Measurements from ENCODE around the gene ARL8B.
"Not testable (repeated sequence)": the region's sequence is repeated elsewhere in the genome, so short reads cannot be mapped to it uniquely, and the experiment has no call there.

Gene ARL8B

GRCh38 chr3:5145120-5145519, 23.0 kb downstream of the ARL8B start:
- no peak for DNase-seq (ENCODE audit: low read depth)

- DNase-seq (ENCODE audit: low read depth), result not testable (repeated sequence)
Measured at GRCh38 chr3:5147152-5147551, 25.1 kb downstream of the ARL8B start.

- no peak for DNase-seq (ENCODE audit: low read depth)
Measured at GRCh38 chr3:5149306-5149880, 27.3 kb downstream of the ARL8B start.

- no peak for DNase-seq (ENCODE audit: low read depth)
Measured at GRCh38 chr3:5151586-5151985, 29.5 kb downstream of the ARL8B start.

- DNase-seq (ENCODE audit: low read depth), result no peak
Measured at GRCh38 chr3:5153074-5153473, 31.0 kb downstream of the ARL8B start.

- DNase-seq (ENCODE audit: low read depth), result no peak
Measured at GRCh38 chr3:5155241-5155640, 33.1 kb downstream of the ARL8B start.

- no peak for DNase-seq (ENCODE audit: low read depth)
Measured at GRCh38 chr3:5160321-5160720, 38.2 kb downstream of the ARL8B start.

GRCh38 chr3:5160940-5161858, 39.1 kb downstream of the ARL8B start:
- DNase-seq (ENCODE audit: low read depth), result no peak

- no peak for DNase-seq (ENCODE audit: low read depth)
Measured at GRCh38 chr3:5162102-5162501, 40.0 kb downstream of the ARL8B start.

- no peak for DNase-seq (ENCODE audit: low read depth)
Measured at GRCh38 chr3:5165698-5166097, 43.6 kb downstream of the ARL8B start.

- DNase-seq (ENCODE audit: low read depth), result no peak
Measured at GRCh38 chr3:5166846-5167245, 44.8 kb downstream of the ARL8B start.

- no peak for DNase-seq (ENCODE audit: low read depth)
Measured at GRCh38 chr3:5168110-5168509, 46.0 kb downstream of the ARL8B start.

GRCh38 chr3:5169807-5170206, 47.7 kb downstream of the ARL8B start:
- DNase-seq (ENCODE audit: low read depth), result no peak

- DNase-seq (ENCODE audit: low read depth), result no peak
Measured at GRCh38 chr3:5170975-5171374, 48.9 kb downstream of the ARL8B start.

GRCh38 chr3:5172018-5172417, 49.9 kb downstream of the ARL8B start:
- DNase-seq (ENCODE audit: low read depth), result no peak

GRCh38 chr3:5179036-5179435, 56.9 kb downstream of the ARL8B start:
- DNase-seq (ENCODE audit: low read depth), result not testable (repeated sequence)

GRCh38 chr3:5181469-5182141, 59.5 kb downstream of the ARL8B start:
- DNase-seq (ENCODE audit: low read depth), result no peak

- DNase-seq (ENCODE audit: low read depth), result not testable (repeated sequence)
Measured at GRCh38 chr3:5183714-5184113, 61.6 kb downstream of the ARL8B start.

- no peak for DNase-seq (ENCODE audit: low read depth)
Measured at GRCh38 chr3:5184499-5184898, 62.4 kb downstream of the ARL8B start.

- no peak for DNase-seq (ENCODE audit: low read depth)
Measured at GRCh38 chr3:5185093-5185673, 63.1 kb downstream of the ARL8B start.

- no peak for DNase-seq (ENCODE audit: low read depth)
Measured at GRCh38 chr3:5186089-5186857, 64.2 kb downstream of the ARL8B start.

GRCh38 chr3:5186858-5187155, 64.7 kb downstream of the ARL8B start:
- no peak for DNase-seq (ENCODE audit: low read depth)

Measured in stimulated activated CD8-positive, alpha-beta memory T cell treated with anti-CD3 and anti-CD28 coated beads, Interleukin-4, amount 100 ng/mL, for 24 hours (primary cell).